Lung (tissue), 12 donors: ENCODE data around the gene STON1. TPM values are rescaled to one million over a fixed set of nuclear protein-coding genes. Genes with fewer than 3 reads are reported as not detected.

Experiments
- ATAC-seq: fragments of 200-7000 bp; cut with Tn5 transposase; one replicate; pipeline ENCODE4 v1.9.1; 2020; ENCODE audit warnings: moderate number of reproducible peaks; ENCODE audit not compliant: insufficient read depth, low FRiP score
- DNase-seq, 3 donors: peaks; one replicate each; pipeline ENCODE4 v3.0.0-alpha.2; 2013 to 2017
- H3K27ac ChIP-seq, 2 donors: one replicate each; pipeline ENCODE4 v1.5.1; 2013; ENCODE audit warnings: mild to moderate bottlenecking in 2 of 2, moderate library complexity in 2 of 2, control low read depth in 1 of 2, inconsistent platforms in 1 of 2, low read depth in 1 of 2, low read length in 1 of 2
- H3K27me3 ChIP-seq, 3 donors: one replicate each; pipeline ENCODE4 v1.5.1; 2013; ENCODE audit warnings: low read length in 2 of 3; ENCODE audit not compliant: control insufficient read depth in 3 of 3, insufficient read depth in 3 of 3
- H3K36me3 ChIP-seq, 4 donors: one replicate each; pipeline ENCODE4 v1.5.1; 2013; ENCODE audit warnings: low read length in 4 of 4, mild to moderate bottlenecking in 1 of 4, moderate library complexity in 1 of 4; ENCODE audit not compliant: control insufficient read depth in 4 of 4, insufficient read depth in 4 of 4
- H3K4me1 ChIP-seq, 5 donors: one replicate each; pipeline ENCODE4 v1.5.1; 2013; ENCODE audit warnings: low read length in 5 of 5, mild to moderate bottlenecking in 2 of 5, moderate library complexity in 1 of 5; ENCODE audit not compliant: control insufficient read depth in 5 of 5, insufficient read depth in 5 of 5
- H3K4me3 ChIP-seq: one replicate; pipeline ENCODE4 v1.5.1; 2013; ENCODE audit warnings: mild to moderate bottlenecking, control low read depth, moderate library complexity
- H3K9ac ChIP-seq, 2 donors: one replicate each; pipeline ENCODE4 v1.5.1; 2013; ENCODE audit warnings: low read length in 2 of 2, control low read depth in 1 of 2; ENCODE audit not compliant: insufficient read depth in 1 of 2
- H3K9me3 ChIP-seq, 4 donors: one replicate each; pipeline ENCODE4 v1.5.1; 2013; ENCODE audit warnings: low read length in 3 of 4, mild to moderate bottlenecking in 1 of 4, moderate library complexity in 1 of 4; ENCODE audit not compliant: control insufficient read depth in 4 of 4, insufficient read depth in 3 of 4
- CTCF ChIP-seq: IDR thresholded peaks from 2 replicates; pipeline ENCODE4 v1.5.1; 2012; ENCODE audit warnings: mild to moderate bottlenecking; ENCODE audit errors: control extremely low read depth, extremely low read depth
- WGBS, 2 donors: extraction: QIAGEN DNeasy Blood & Tissue Kit; methylation state at CpG; one replicate each; pipeline ENCODE4 v1.1.7; 2013; 5-methylcytosine and 5-hydroxymethylcytosine counted together
- polyA plus RNA-seq, 2 donors: library from polyadenylated mRNA; stranded (reverse); fragments of 200-250 nt; gene quantifications; one replicate each; pipeline ENCODE4 v1.2.1, GENCODE V29; 2013
- total RNA-seq, 2 donors: library from RNA; depleted of rRNA in 1 of 2; stranded (reverse); fragments of >200 nt in 1 of 2; gene quantifications; one replicate each; pipeline ENCODE4 v1.2.1, GENCODE V29; 2014 to 2021
- donor health status: control.
- donor health status: control.
- donor health status: Bipolar disorder and iron deficiency.
- donor health status: healthy.
- donor health status: DM: yes; HTN: yes; CAD: no.

STON1 gene
- total and polyA plus RNA-seq, 4 donors = 3.8 to 35.2 (median 10.5) TPM

GRCh38 chr2:48488545-48488944, 41.4 kb upstream of the STON1 start:
- Histone ChIP-seq H3K27ac (no peak overlapping the region), H3K4me1 (peaks cover 0 to under 1% (median 0%) of the 10 kb centered on the region in 5 donors), H3K9me3 (no peaks in the 10 kb centered on the region), H3K9ac (no peak overlapping the region), H3K27me3 (no peaks in the 10 kb centered on the region), H3K36me3 (peaks cover 6 to 17% (median 12%) of the 10 kb centered on the region in 4 donors), H3K4me3 (no peak overlapping the region)
- DNase-seq (no peak), ATAC-seq (no peak)
- TF ChIP-seq CTCF = no peak
- 96 to 98% methylated on average over 3 of the region's 3 CpGs for WGBS, 2 donors

GRCh38 chr2:48496849-48497248, 33.1 kb upstream of the STON1 start:
- WGBS, 2 donors = 79 to 98% methylated on average over 2 of the region's 2 CpGs
- TF ChIP-seq CTCF = no peak
- DNase-seq (no peak), ATAC-seq (no peak)
- Histone ChIP-seq H3K27me3 (no peaks in the 10 kb centered on the region), H3K36me3 (peaks cover 0 to 21% (median 17%) of the 10 kb centered on the region in 4 donors), H3K4me1 (no peaks in the 10 kb centered on the region), H3K9me3 (no peaks in the 10 kb centered on the region), H3K4me3 (no peak overlapping the region), H3K9ac (no peak overlapping the region), H3K27ac (no peak overlapping the region)

- Histone ChIP-seq H3K4me3 (no peak overlapping the region), H3K27me3 (no peaks in the 10 kb centered on the region), H3K9ac (no peak overlapping the region), H3K4me1 (peaks cover 0 to 19% (median 6%) of the 10 kb centered on the region in 5 donors), H3K36me3 (peaks cover 0 to 16% (median 5%) of the 10 kb centered on the region in 4 donors), H3K9me3 (no peaks in the 10 kb centered on the region), H3K27ac (no peak overlapping the region)
- DNase-seq = no peak
- WGBS, 2 donors = 74 to 87% methylated on average over 4 of the region's 4 CpGs
- TF ChIP-seq CTCF = no peak
- ATAC-seq = no peak
These were observed 25.2 kb upstream of the STON1 start for GRCh38 chr2:48504647-48505327.
